D721Med (cell line): Measurements from ENCODE around the gene WDR81.
"Not testable (repeated sequence)": the region's sequence is repeated elsewhere in the genome, so short reads cannot be mapped to it uniquely, and the experiment has no call there.

Source experiments
- DNase-seq: peaks from one replicate; pipeline ENCODE4 v3.0.0; 2011; ENCODE audit warnings: low spot score; ENCODE audit not compliant: insufficient read length
- FAIRE-seq: peaks from 2 replicates; lab custom pipeline; 2011; peaks lifted over from hg19 to GRCh38; lab: Jason Lieb, UNC
- TF ChIP-seq, protein P1 (sequence below): IDR thresholded peaks from 2 replicates; pipeline ENCODE4 v1.5.1; 2012; ENCODE audit warnings: mild to moderate bottlenecking, control low read depth; ENCODE audit not compliant: insufficient read depth; ENCODE audit errors: missing control alignments

WDR81 gene

GRCh38 chr17:1759529-1759928 is 35.0 kb downstream of the WDR81 start:
- DNase-seq (no peak), FAIRE-seq (no peak)
- TF ChIP-seq, protein P1, sequence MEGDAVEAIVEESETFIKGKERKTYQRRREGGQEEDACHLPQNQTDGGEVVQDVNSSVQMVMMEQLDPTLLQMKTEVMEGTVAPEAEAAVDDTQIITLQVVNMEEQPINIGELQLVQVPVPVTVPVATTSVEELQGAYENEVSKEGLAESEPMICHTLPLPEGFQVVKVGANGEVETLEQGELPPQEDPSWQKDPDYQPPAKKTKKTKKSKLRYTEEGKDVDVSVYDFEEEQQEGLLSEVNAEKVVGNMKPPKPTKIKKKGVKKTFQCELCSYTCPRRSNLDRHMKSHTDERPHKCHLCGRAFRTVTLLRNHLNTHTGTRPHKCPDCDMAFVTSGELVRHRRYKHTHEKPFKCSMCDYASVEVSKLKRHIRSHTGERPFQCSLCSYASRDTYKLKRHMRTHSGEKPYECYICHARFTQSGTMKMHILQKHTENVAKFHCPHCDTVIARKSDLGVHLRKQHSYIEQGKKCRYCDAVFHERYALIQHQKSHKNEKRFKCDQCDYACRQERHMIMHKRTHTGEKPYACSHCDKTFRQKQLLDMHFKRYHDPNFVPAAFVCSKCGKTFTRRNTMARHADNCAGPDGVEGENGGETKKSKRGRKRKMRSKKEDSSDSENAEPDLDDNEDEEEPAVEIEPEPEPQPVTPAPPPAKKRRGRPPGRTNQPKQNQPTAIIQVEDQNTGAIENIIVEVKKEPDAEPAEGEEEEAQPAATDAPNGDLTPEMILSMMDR = no peak

DNA sequence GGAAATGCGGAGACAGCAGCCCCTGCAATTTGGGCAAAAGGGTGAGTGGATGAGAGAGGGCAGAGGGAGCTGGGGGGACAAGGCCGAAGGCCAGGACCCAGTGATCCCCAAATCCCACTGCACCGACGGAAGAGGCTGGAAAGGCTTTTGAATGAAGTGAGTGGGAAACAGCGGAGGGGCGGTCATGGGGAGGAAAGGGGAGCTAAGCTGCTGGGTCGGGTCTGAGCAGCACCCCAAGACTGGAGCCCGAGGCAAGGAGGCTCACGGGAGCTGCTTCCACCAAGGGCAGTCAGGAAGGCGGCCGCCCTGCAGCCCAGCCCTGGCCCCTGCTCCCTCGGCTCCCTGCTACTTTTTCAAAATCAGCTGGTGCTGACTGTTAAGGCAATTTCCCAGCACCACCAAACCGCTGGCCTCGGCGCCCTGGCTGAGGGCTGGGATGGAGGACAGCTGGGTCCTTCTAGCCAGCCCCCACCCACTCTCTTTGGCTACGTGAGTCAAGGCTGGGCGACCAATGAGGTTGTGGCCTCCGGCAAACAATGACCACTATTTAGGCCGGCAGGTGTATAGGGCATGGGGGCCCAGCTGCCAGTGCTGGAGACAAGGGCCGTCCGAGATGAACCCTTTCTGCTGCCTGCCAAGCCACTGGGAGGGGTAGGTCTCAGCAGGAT is 37.9 kb downstream of the WDR81 start:
- FAIRE-seq = no peak
- DNase-seq = no peak

DNA sequence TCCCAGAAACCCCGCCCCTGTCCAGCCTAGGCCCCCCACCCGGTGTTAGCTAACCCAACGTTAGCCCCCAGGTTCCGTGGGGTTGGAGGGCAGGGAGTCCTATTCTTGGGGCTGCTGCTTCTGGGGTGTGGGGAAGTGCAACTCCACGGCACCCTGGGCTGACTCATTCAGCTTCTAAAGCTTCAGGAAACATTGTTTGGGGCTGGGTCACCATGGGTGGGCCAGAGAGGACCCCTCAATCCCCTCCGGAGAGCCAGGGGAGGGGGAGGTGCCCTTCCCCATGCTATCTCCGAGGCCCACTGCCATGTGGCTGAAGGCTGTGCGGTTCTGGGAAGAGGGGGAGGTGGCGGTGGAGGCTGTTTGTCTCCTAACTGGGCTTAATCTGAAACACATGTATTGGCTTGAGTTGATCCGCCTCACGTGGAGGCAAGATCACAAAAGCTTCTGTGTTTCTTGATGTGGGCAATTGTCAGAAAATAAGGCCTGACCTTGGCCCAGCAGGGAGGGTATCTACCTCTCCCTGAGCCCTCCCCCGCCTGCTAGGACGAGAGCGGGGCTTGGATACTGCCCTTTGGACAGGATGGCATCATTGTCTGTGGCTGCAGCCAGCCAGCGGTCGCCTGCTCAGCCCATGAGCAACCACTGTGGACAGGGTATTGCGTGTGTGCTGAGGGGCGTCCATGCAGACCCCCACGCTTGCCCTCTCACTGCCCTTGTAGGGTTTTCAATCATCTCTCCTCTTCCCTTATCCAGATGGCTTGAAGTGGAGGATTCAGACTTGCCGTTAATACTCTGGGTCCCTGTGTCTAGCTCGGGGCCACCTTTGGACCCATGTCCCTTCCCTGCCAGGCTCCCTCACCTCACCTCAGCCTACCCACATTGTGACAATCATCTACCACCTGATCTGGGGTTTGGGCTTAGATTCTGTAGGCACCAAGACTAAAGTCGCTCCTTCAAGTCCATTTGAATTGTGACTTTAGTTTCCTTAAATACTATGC is 38.7 kb downstream of the WDR81 start:
- FAIRE-seq = no peak
- no peak for DNase-seq

More for the DNA sequence above, 37.9 kb downstream of the WDR81 start:
- TF ChIP-seq, protein P1 = no peak

GRCh38 chr17:1764284-1764683 is 39.8 kb downstream of the WDR81 start:
- no peak for DNase-seq
- TF ChIP-seq, protein P1 = no peak
- FAIRE-seq = no peak

More for the DNA sequence above, 38.7 kb downstream of the WDR81 start:
- TF ChIP-seq, protein P1 = no peak

- not testable (repeated sequence) for DNase-seq, FAIRE-seq
These were observed 40.2 kb downstream of the WDR81 start for GRCh38 chr17:1764705-1765104.

- no peak for DNase-seq
- no peak for FAIRE-seq
- TF ChIP-seq, protein P1 = no peak
These were observed 41.1 kb downstream of the WDR81 start for GRCh38 chr17:1765576-1765975.

- DNase-seq (no peak), FAIRE-seq (no peak)
- TF ChIP-seq, protein P1 = no peak
These were observed 42.1 kb downstream of the WDR81 start for GRCh38 chr17:1766382-1767135.
